ENCODE results near the gene PRR13. TPM values are rescaled to one million over a fixed set of nuclear protein-coding genes. Genes with fewer than 3 reads are reported as not detected.
A peak's percentile ranks its signal among the peaks of the same experiment; 100 is the strongest.

Gene PRR13
- total and polyA plus RNA-seq, 9 of the 15 experiments (the other 6 are each of a cell fraction or from before 2014, with no cell fraction given) = 117 to 835 (median 285) TPM

- TF ChIP-seq POLR2AphosphoS5 (IDR thresholded peaks at IDR 0.05; ENCODE audit: control insufficient read depth, insufficient read depth, low read depth, low read length) (peak; percentile 43), SMARCA5 (IDR thresholded peaks at IDR 0.05) (no peak), SRSF7 (optimal IDR thresholded peaks at IDR 0.05; ENCODE audit: low read depth, low read length) (no peak)
Observed at GRCh38 chr12:53476769-53477209, 35.3 kb downstream of the PRR13 start (continued).

GRCh38 chr12:53478865-53479264 lies 37.3 kb downstream of the PRR13 start:
- Histone ChIP-seq H3K9me3 (replicated peaks; ENCODE audit: control insufficient read depth, insufficient read depth, low read depth, low read length) (no peaks in the 10 kb centered on the region), H3K4me3 (no peak overlapping the region), H4K20me1 (replicated peaks; ENCODE audit: control insufficient read depth, insufficient read depth, low read length) (peaks cover 29% of the 10 kb centered on the region), H3K9ac (ENCODE audit: insufficient read depth in 1 of 2, low read depth in 2 of 2, low read length in 2 of 2) (no peak overlapping the region), H3K36me3 (ENCODE audit: control insufficient read depth, insufficient read depth, low read length) (peaks cover 98% of the 10 kb centered on the region), H3K4me1 (replicated peaks in 1 of 2; ENCODE audit: control insufficient read depth in 2 of 2, insufficient read depth in 2 of 2, low read length in 2 of 2) (peaks cover 0 to 11% of the 10 kb centered on the region in 2 experiments; a peak in 3 of 5 replicates), H2AFZ (ENCODE audit: low read depth, low read length) (no peak overlapping the region), H3K27me3 (ENCODE audit: control insufficient read depth in 2 of 2, insufficient read depth in 2 of 2, low read length in 2 of 2) (no peaks in the 10 kb centered on the region), H3K27ac (ENCODE audit: extremely low read depth, low read depth, low read length) (peak overlapping the region; percentile 32; the same call in 1 of the 3 replicates), H3K4me2 (ENCODE audit: insufficient read depth, low read length) (no peak overlapping the region), H3K79me2 (ENCODE audit: control insufficient read depth, insufficient read depth, low read length) (peaks cover 40% of the 10 kb centered on the region), H3K9me1 (ENCODE audit: control insufficient read depth, insufficient read depth, low read length) (peaks cover 3% of the 10 kb centered on the region)
- no peak for DNase-seq (ENCODE audit: extremely low read depth in 1 of 4, low spot score in 3 of 4)
- CTCF ChIA-PET (ENCODE audit: low intra/inter-chr PET ratio) = interaction anchor here (0.7 kb wide), 1 partner anchor 432 kb away, joined by 4 read pairs; no protein-coding TSS in a partner anchor
- intact Hi-C loops (cut with micrococcal nuclease) (no loop called here), in situ Hi-C loops (cut with MboI) (no loop called here)
- peak; percentile 58 for FAIRE-seq
- no peak for TF ChIP-seq NFIC (IDR thresholded peaks at IDR 0.05)
- TF ChIP-seq ARID3A (IDR thresholded peaks at IDR 0.05; ENCODE audit: borderline replicate concordance, low read depth, low read length) = no peak
- TF ChIP-seq POLR2A (conservative IDR thresholded peaks at IDR 0.05) = peak; percentile 6; the same call in 1 of the 2 replicates
- 94% methylated on average over 1 of the region's 1 CpG for WGBS (ENCODE audit: insufficient coverage, low coverage, missing lambda C conversion rate)
- POLR2A ChIA-PET = interaction anchor here (0.6 to 8.8 kb wide), 8 partner anchors 10 to 184 kb away, joined by 3 to 87 read pairs (median 4); partner anchors contain the start of genes PFDN5 and TARBP2
- ATAC-seq = no peak
- no TSS peak for BruUV-seq (replicated peaks)

Measured in K562 (cell line).